Embryonic facial prominence (tissue), 1 donor: ENCODE measurements around the gene XIRP2.

Experiments
- DNase-seq: peaks from one replicate; pipeline ENCODE4 v3.0.0-alpha.2; 2016; ENCODE audit errors: extremely low spot score

Gene XIRP2

GRCh38 chr2:166888180-166888579 is at the start of gene XIRP2:
Gene XIRP2 (plus strand): TSS chr2:166888480. CDS start chr2:166903483, 15,003 bp downstream.
- DNase-seq, result no peak

GRCh38 chr2:166841152-166841551 is 47.1 kb upstream of the XIRP2 start:
- DNase-seq, result no peak

GRCh38 chr2:166841679-166842078 is 46.6 kb upstream of the XIRP2 start:
- no peak for DNase-seq

GRCh38 chr2:166844111-166844510 is 44.2 kb upstream of the XIRP2 start:
- no peak for DNase-seq

- DNase-seq, result no peak
Measured at GRCh38 chr2:166862468-166863132, 25.7 kb upstream of the XIRP2 start.

- DNase-seq, result no peak
Measured at GRCh38 chr2:166867874-166868514, 20.3 kb upstream of the XIRP2 start.

- no peak for DNase-seq
Measured at GRCh38 chr2:166870346-166870745, 17.9 kb upstream of the XIRP2 start.

GRCh38 chr2:166881177-166881576 is 7.1 kb upstream of the XIRP2 start:
- no peak for DNase-seq

- DNase-seq, result no peak
Measured at GRCh38 chr2:166882851-166883250, 5.4 kb upstream of the XIRP2 start.

GRCh38 chr2:166891727-166892126 is 3.4 kb downstream of the XIRP2 start:
- no peak for DNase-seq

GRCh38 chr2:166892397-166892796 is 4.1 kb downstream of the XIRP2 start:
- DNase-seq, result no peak

- no peak for DNase-seq
Measured at GRCh38 chr2:166895243-166895642, 7.0 kb downstream of the XIRP2 start.

- no peak for DNase-seq
Measured at GRCh38 chr2:166897666-166898065, 9.4 kb downstream of the XIRP2 start.

GRCh38 chr2:166899676-166900075 is 11.4 kb downstream of the XIRP2 start:
- no peak for DNase-seq

- DNase-seq, result no peak
Measured at GRCh38 chr2:166900700-166901099, 12.4 kb downstream of the XIRP2 start.

GRCh38 chr2:166901336-166901735 is 13.1 kb downstream of the XIRP2 start:
- no peak for DNase-seq

GRCh38 chr2:166916987-166917386 is 28.7 kb downstream of the XIRP2 start:
- no peak for DNase-seq

- no peak for DNase-seq
Measured at GRCh38 chr2:166917415-166917814, 29.1 kb downstream of the XIRP2 start.

- DNase-seq, result no peak
Measured at GRCh38 chr2:166921261-166921896, 33.1 kb downstream of the XIRP2 start.

GRCh38 chr2:166924967-166925366 is 36.7 kb downstream of the XIRP2 start:
- no peak for DNase-seq

GRCh38 chr2:166926657-166927056 is 38.4 kb downstream of the XIRP2 start:
- no peak for DNase-seq

- DNase-seq, result no peak
Measured at GRCh38 chr2:166932032-166932431, 43.8 kb downstream of the XIRP2 start.

GRCh38 chr2:166934817-166935216 is 46.5 kb downstream of the XIRP2 start:
- no peak for DNase-seq
